K562 (cell line): ENCODE data around the gene ACBD3. TPM values are rescaled to one million over a fixed set of nuclear protein-coding genes. Genes with fewer than 3 reads are reported as not detected.

Source experiments
- ARID1B ChIP-seq: fragments of 450-650 bp; IDR thresholded peaks from 2 replicates; pipeline ENCODE4 v1.6.1; 2016; ENCODE audit warnings: antibody characterized with exemption, mild to moderate bottlenecking, inconsistent platforms
- ATF7 ChIP-seq: fragments of 450-650 bp; IDR thresholded peaks from 2 replicates; pipeline ENCODE4 v1.7.1; 2014; ENCODE audit warnings: mild to moderate bottlenecking, moderate library complexity
- CCAR2 ChIP-seq: fragments of 200-400 bp; formaldehyde crosslinking; IDR thresholded peaks from 2 replicates; pipeline ENCODE4 v1.6.1; 2017; ENCODE audit warnings: mild to moderate bottlenecking, low read depth, low read length
- CHD1 ChIP-seq: fragments of 200-600 bp; sonication (generic); IDR thresholded peaks from one replicate; pipeline ENCODE4 v1.6.1; 2012; ENCODE audit warnings: mild to moderate bottlenecking, moderate library complexity, low read length, inconsistent platforms
- ETS2 ChIP-seq: IDR thresholded peaks from 2 replicates; pipeline ENCODE4 v1.6.1; 2016; ENCODE audit warnings: borderline replicate concordance, missing genetic modification characterization, mild to moderate bottlenecking, moderate library complexity, missing compliant biosample characterization; ENCODE audit not compliant: poor library complexity, severe bottlenecking
- FOXM1 ChIP-seq, 2 experiments: fragments of 450-650 bp in 1 of 2; sonication (generic) in 1 of 2; formaldehyde crosslinking in 1 of 2; IDR thresholded peaks; 2 replicates each; pipeline versions ENCODE4 v1.6.1 to v1.9.0; 2017 to 2022; ENCODE audit warnings: low read depth in 2 of 2, mild to moderate bottlenecking in 2 of 2, missing genetic modification reagents in 1 of 2, moderate library complexity in 1 of 2
- FOXP4 ChIP-seq: sonication (generic); formaldehyde crosslinking; IDR thresholded peaks from 2 replicates; pipeline ENCODE4 v1.8.0; 2022; ENCODE audit warnings: mild to moderate bottlenecking, missing genetic modification reagents, borderline replicate concordance
- MECOM ChIP-seq: fragments of 250-450 bp; sonication (Bioruptor Pico); IDR thresholded peaks from 2 replicates; pipeline ENCODE4 v1.8.0; 2022; ENCODE audit warnings: inconsistent platforms
- MEIS2 ChIP-seq: fragments of 450-650 bp; IDR thresholded peaks from 2 replicates; pipeline ENCODE4 v1.6.1; 2014; ENCODE audit warnings: mild to moderate bottlenecking; ENCODE audit not compliant: partially characterized antibody
- RFX7 ChIP-seq: fragments of 250-450 bp; sonication (Bioruptor Pico); IDR thresholded peaks from 2 replicates; pipeline ENCODE4 v1.5.1; 2021; ENCODE audit warnings: mild to moderate bottlenecking
- STAT5A ChIP-seq: IDR thresholded peaks from 2 replicates; pipeline ENCODE4 v1.6.1; 2012; ENCODE audit warnings: low read length, inconsistent platforms, borderline replicate concordance
- TOE1 ChIP-seq, 2 experiments: fragments of 450-650 bp in 1 of 2; sonication (generic) in 1 of 2; formaldehyde crosslinking in 1 of 2; IDR thresholded peaks; 2 replicates each; pipeline versions ENCODE4 v1.7.1 to v1.8.0; 2016 to 2022; ENCODE audit warnings: borderline replicate concordance in 2 of 2, mild to moderate bottlenecking in 2 of 2, antibody characterized with exemption in 1 of 2, inconsistent platforms in 1 of 2, low read depth in 1 of 2, missing genetic modification reagents in 1 of 2, moderate library complexity in 1 of 2
- ZNF121 ChIP-seq: sonication (generic); formaldehyde crosslinking; conservative IDR thresholded peaks from 2 replicates; pipeline ENCODE4 v1.8.0; 2022; ENCODE audit warnings: missing genetic modification reagents
- ZNF197 ChIP-seq: fragments of 200-800 bp; sonication (Bioruptor generic); IDR thresholded peaks from 2 replicates; pipeline ENCODE4 v1.6.1; 2016; ENCODE audit warnings: low read depth, missing genetic modification characterization, missing compliant biosample characterization
- ZNF444 ChIP-seq: fragments of 250-450 bp; sonication (Bioruptor Pico); IDR thresholded peaks from 2 replicates; pipeline ENCODE4 v1.4.0; 2020; ENCODE audit warnings: mild to moderate bottlenecking, moderate library complexity
- ZNF695 ChIP-seq: fragments of 450-650 bp; formaldehyde crosslinking; IDR thresholded peaks from 2 replicates; pipeline ENCODE4 v1.4.0; 2020; ENCODE audit warnings: mild to moderate bottlenecking, moderate library complexity
- ZNF75A ChIP-seq: fragments of 450-650 bp; formaldehyde crosslinking; IDR thresholded peaks from 2 replicates; pipeline ENCODE4 v1.4.0; 2020; ENCODE audit warnings: mild to moderate bottlenecking
- polyA plus RNA-seq, 8 experiments: library from polyadenylated mRNA; depleted of rRNA in 4 of 8; stranded (reverse) in 5 of 8; unstranded in 3 of 8; fragments of >200 nt; fragmentation: Nextera tagmentation in 2 of 8; fragmentation: Illumina TruSeq in 1 of 8; extraction: Ambion mirVana in 2 of 8; extraction: Trizol in 1 of 8; gene quantifications; 2 replicates each; pipeline versions ENCODE4 v1.2.1 to v1.2.3, GENCODE V29; 2011 to 2014; ENCODE audit warnings: inconsistent platforms in 1 of 8, missing spikeins in 1 of 8
- total RNA-seq, 7 experiments: library from RNA; depleted of rRNA in 6 of 7; stranded (reverse); fragments of >200 nt in 6 of 7; fragmentation: Illumina TruSeq in 2 of 7; extraction: Trizol in 2 of 7; gene quantifications; 2 replicates each; pipeline versions ENCODE4 v1.2.1 to v1.2.3, GENCODE V29; 2011 to 2021; ENCODE audit warnings: low replicate concordance in 1 of 7
- TF ChIP-seq, protein P1 (sequence below): fragments of 250-450 bp; sonication (Bioruptor Pico); IDR thresholded peaks from 2 replicates; pipeline ENCODE4 v1.5.0; 2020; ENCODE audit warnings: mild to moderate bottlenecking, borderline replicate concordance
- TF ChIP-seq, protein P2 (sequence below): fragments of 450-650 bp; formaldehyde crosslinking; IDR thresholded peaks from 2 replicates; pipeline ENCODE4 v1.4.0; 2020; ENCODE audit warnings: mild to moderate bottlenecking, mixed read lengths
- TF ChIP-seq, protein P3 (sequence below): fragments of 250-450 bp; sonication (Bioruptor Pico); IDR thresholded peaks from 2 replicates; pipeline ENCODE4 v1.5.0; 2020; ENCODE audit warnings: mild to moderate bottlenecking

The ACBD3 gene
- total and polyA plus RNA-seq, 9 of the 15 experiments (the other 6 are each of a cell fraction or from before 2014, with no cell fraction given): 11.1 to 36.7 (median 26.9) TPM

- TF ChIP-seq ARID1B (peak; percentile 98), FOXP4 (no peak), ZNF695 (CRISPR knock-in tag) (no peak), MEIS2 (peak; percentile 96), TOE1 (IDR thresholded peaks at IDR 0.05; ENCODE audit: borderline replicate concordance) (0 out of 2 replicates have a peak, but pooled peaks have one; percentile 51), TOE1 (CRISPR knock-in tag; IDR thresholded peaks at IDR 0.05; ENCODE audit: borderline replicate concordance, low read depth) (no peak), ETS2 (tag) (no peak), STAT5A (peak; percentile 94), MECOM (CRISPR knock-in tag) (peak; percentile 90), ATF7 (peak; percentile 84), CCAR2 (no peak), ZNF444 (CRISPR knock-in tag) (no peak), ZNF121 (CRISPR knock-in tag) (no peak), ZNF75A (no peak), ZNF197 (no peak), FOXM1 (IDR thresholded peaks at IDR 0.05; ENCODE audit: low read depth) (peak; percentile 94), FOXM1 (CRISPR knock-in tag; IDR thresholded peaks at IDR 0.05; ENCODE audit: low read depth) (no peak), CHD1 (no peak), RFX7 (CRISPR knock-in tag) (no peak)
- TF ChIP-seq, protein P1, sequence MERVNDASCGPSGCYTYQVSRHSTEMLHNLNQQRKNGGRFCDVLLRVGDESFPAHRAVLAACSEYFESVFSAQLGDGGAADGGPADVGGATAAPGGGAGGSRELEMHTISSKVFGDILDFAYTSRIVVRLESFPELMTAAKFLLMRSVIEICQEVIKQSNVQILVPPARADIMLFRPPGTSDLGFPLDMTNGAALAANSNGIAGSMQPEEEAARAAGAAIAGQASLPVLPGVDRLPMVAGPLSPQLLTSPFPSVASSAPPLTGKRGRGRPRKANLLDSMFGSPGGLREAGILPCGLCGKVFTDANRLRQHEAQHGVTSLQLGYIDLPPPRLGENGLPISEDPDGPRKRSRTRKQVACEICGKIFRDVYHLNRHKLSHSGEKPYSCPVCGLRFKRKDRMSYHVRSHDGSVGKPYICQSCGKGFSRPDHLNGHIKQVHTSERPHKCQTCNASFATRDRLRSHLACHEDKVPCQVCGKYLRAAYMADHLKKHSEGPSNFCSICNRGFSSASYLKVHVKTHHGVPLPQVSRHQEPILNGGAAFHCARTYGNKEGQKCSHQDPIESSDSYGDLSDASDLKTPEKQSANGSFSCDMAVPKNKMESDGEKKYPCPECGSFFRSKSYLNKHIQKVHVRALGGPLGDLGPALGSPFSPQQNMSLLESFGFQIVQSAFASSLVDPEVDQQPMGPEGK (CRISPR knock-in tag): no peak
- TF ChIP-seq, protein P2, sequence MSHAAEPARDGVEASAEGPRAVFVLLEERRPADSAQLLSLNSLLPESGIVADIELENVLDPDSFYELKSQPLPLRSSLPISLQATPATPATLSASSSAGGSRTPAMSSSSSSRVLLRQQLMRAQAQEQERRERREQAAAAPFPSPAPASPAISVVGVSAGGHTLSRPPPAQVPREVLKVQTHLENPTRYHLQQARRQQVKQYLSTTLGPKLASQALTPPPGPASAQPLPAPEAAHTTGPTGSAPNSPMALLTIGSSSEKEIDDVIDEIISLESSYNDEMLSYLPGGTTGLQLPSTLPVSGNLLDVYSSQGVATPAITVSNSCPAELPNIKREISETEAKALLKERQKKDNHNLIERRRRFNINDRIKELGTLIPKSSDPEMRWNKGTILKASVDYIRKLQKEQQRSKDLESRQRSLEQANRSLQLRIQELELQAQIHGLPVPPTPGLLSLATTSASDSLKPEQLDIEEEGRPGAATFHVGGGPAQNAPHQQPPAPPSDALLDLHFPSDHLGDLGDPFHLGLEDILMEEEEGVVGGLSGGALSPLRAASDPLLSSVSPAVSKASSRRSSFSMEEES (CRISPR knock-in tag): no peak
- TF ChIP-seq, protein P3, sequence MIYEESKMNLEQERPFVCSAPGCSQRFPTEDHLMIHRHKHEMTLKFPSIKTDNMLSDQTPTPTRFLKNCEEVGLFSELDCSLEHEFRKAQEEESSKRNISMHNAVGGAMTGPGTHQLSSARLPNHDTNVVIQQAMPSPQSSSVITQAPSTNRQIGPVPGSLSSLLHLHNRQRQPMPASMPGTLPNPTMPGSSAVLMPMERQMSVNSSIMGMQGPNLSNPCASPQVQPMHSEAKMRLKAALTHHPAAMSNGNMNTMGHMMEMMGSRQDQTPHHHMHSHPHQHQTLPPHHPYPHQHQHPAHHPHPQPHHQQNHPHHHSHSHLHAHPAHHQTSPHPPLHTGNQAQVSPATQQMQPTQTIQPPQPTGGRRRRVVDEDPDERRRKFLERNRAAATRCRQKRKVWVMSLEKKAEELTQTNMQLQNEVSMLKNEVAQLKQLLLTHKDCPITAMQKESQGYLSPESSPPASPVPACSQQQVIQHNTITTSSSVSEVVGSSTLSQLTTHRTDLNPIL (CRISPR knock-in tag): no peak
Measured at GRCh38 chr1:226111098-226111882, 75.3 kb downstream of the ACBD3 start (continued).
